ENCODE data around the gene ATCAY. TPM values are rescaled to one million over a fixed set of nuclear protein-coding genes. Genes with fewer than 3 reads are reported as not detected.

ATCAY gene
- total and polyA plus RNA-seq, 2 of the 13 experiments (the other 11 are each of a cell fraction or from before 2014, with no cell fraction given), result not detected

DNA sequence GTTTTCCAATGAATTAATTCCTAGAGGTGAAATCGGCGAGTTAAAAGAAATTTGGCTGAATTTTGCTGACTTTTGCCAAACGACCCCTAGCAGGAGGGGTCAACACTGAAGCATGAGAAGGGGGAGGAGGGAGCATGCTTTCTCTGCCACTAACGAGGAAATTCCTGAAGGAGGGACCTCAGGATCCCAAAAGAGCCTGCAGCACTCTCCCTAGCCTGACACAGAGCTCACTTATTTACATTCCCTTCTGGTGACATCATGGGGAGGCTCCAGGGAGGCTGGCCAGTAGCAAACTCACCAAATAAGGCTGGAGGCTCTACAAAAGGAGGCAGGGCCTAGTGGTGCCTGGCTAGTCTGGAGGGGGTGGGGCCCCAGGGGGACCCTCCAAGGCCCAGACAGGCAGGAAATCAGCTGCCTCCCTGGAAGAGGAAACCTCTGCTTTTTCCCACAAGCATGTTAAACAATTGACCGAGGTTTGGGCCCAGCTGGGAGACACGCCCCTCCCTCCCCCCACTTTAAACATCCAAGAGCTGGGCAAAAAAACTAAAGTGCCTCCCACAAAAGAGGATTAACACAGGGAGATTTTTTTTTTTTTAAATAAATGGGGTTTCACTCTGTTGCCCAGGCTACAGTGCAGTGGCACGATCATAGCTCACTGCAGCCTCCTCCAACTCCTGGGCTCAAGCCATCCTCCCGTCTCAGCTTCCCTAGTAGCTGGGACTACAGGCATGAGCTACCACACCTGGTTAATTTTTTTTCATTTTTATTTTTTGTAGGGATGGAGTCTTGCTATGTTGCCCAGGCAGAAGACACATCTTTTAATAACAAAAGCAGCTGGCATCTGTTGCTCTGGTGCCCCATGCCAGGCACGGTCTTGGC is 88.3 kb downstream of the ATCAY start (continued):
- no peak for TF ChIP-seq ZNF230 (CRISPR knock-in tag; IDR thresholded peaks at IDR 0.05)
- TF ChIP-seq GATAD1 (CRISPR knock-in tag; IDR thresholded peaks at IDR 0.05), result 0 out of 2 replicates have a peak, but pooled peaks have one; percentile 16
- no peak for TF ChIP-seq ZNF142 (CRISPR knock-in tag; IDR thresholded peaks at IDR 0.05)
- peak; percentile 28; the same call in 1 of the 2 replicates for TF ChIP-seq MIXL1 (CRISPR knock-in tag; IDR thresholded peaks at IDR 0.05)
- TF ChIP-seq ZFP36L1 (CRISPR knock-in tag; IDR thresholded peaks at IDR 0.05), result no peak
- no peak for TF ChIP-seq IKZF1 (IDR thresholded peaks at IDR 0.05)
- TF ChIP-seq ISL2 (CRISPR knock-in tag; IDR thresholded peaks at IDR 0.05), result 0 out of 2 replicates have a peak, but pooled peaks have one; percentile 6
- TF ChIP-seq CAMTA2 (CRISPR knock-in tag; IDR thresholded peaks at IDR 0.05; ENCODE audit: borderline replicate concordance), result no peak
- TF ChIP-seq ZNF101 (CRISPR knock-in tag; IDR thresholded peaks at IDR 0.05; ENCODE audit: borderline replicate concordance, low read depth), result no peak
- TF ChIP-seq, protein P1, sequence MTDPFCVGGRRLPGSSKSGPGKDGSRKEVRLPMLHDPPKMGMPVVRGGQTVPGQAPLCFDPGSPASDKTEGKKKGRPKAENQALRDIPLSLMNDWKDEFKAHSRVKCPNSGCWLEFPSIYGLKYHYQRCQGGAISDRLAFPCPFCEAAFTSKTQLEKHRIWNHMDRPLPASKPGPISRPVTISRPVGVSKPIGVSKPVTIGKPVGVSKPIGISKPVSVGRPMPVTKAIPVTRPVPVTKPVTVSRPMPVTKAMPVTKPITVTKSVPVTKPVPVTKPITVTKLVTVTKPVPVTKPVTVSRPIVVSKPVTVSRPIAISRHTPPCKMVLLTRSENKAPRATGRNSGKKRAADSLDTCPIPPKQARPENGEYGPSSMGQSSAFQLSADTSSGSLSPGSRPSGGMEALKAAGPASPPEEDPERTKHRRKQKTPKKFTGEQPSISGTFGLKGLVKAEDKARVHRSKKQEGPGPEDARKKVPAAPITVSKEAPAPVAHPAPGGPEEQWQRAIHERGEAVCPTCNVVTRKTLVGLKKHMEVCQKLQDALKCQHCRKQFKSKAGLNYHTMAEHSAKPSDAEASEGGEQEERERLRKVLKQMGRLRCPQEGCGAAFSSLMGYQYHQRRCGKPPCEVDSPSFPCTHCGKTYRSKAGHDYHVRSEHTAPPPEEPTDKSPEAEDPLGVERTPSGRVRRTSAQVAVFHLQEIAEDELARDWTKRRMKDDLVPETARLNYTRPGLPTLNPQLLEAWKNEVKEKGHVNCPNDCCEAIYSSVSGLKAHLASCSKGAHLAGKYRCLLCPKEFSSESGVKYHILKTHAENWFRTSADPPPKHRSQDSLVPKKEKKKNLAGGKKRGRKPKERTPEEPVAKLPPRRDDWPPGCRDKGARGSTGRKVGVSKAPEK (CRISPR knock-in tag; IDR thresholded peaks at IDR 0.05; ENCODE audit: borderline replicate concordance), result no peak
- TF ChIP-seq RORA (CRISPR knock-in tag; IDR thresholded peaks at IDR 0.05), result no peak
- TF ChIP-seq, protein P2, sequence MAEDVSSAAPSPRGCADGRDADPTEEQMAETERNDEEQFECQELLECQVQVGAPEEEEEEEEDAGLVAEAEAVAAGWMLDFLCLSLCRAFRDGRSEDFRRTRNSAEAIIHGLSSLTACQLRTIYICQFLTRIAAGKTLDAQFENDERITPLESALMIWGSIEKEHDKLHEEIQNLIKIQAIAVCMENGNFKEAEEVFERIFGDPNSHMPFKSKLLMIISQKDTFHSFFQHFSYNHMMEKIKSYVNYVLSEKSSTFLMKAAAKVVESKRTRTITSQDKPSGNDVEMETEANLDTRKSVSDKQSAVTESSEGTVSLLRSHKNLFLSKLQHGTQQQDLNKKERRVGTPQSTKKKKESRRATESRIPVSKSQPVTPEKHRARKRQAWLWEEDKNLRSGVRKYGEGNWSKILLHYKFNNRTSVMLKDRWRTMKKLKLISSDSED (CRISPR knock-in tag; IDR thresholded peaks at IDR 0.05), result no peak
- no peak for TF ChIP-seq AGO1 (IDR thresholded peaks at IDR 0.05; ENCODE audit: low read depth, low read length, poor library complexity, severe bottlenecking)
- no peak for TF ChIP-seq NR2F2 (IDR thresholded peaks at IDR 0.05; ENCODE audit: borderline replicate concordance, low read depth)
- TF ChIP-seq MAFG (CRISPR knock-in tag; IDR thresholded peaks at IDR 0.05), result no peak
- TF ChIP-seq, protein P3, sequence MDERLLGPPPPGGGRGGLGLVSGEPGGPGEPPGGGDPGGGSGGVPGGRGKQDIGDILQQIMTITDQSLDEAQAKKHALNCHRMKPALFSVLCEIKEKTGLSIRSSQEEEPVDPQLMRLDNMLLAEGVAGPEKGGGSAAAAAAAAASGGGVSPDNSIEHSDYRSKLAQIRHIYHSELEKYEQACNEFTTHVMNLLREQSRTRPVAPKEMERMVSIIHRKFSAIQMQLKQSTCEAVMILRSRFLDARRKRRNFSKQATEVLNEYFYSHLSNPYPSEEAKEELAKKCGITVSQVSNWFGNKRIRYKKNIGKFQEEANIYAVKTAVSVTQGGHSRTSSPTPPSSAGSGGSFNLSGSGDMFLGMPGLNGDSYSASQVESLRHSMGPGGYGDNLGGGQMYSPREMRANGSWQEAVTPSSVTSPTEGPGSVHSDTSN (CRISPR knock-in tag; IDR thresholded peaks at IDR 0.05), result no peak
- TF ChIP-seq HES4 (CRISPR knock-in tag; IDR thresholded peaks at IDR 0.05; ENCODE audit: borderline replicate concordance), result no peak
